DMS53 treated with DMSO at 0.1 percent for 48 hours (cell line): ENCODE measurements around the gene NAXD.
"Not testable (repeated sequence)": the region's sequence is repeated elsewhere in the genome, so short reads cannot be mapped to it uniquely, and the experiment has no call there.

Experiments
- DNase-seq: peaks from one replicate; lab custom pipeline; 2025; ENCODE audit not compliant: unreplicated experiment; lab: John Stamatoyannopoulos, UW

Gene NAXD

GRCh38 chr13:110593430-110594130 is 21.8 kb upstream of the NAXD start:
- DNase-seq = peak; percentile 16

- no peak for DNase-seq
These were observed 18.2 kb upstream of the NAXD start for GRCh38 chr13:110597041-110597689.

- no peak for DNase-seq
These were observed 15.0 kb upstream of the NAXD start for GRCh38 chr13:110600261-110600819.

- DNase-seq = no peak
These were observed 14.4 kb upstream of the NAXD start for GRCh38 chr13:110600980-110601379.

GRCh38 chr13:110605132-110605531 is 10.2 kb upstream of the NAXD start:
- no peak for DNase-seq

- not testable (repeated sequence) for DNase-seq
These were observed 9.1 kb upstream of the NAXD start for GRCh38 chr13:110606281-110606680.

- no peak for DNase-seq
These were observed 7.6 kb upstream of the NAXD start for GRCh38 chr13:110607675-110608224.

GRCh38 chr13:110610955-110611595 is 4.3 kb upstream of the NAXD start:
- DNase-seq = no peak

GRCh38 chr13:110615005-110615321 is 382 bp upstream of the NAXD start:
- no peak for DNase-seq

GRCh38 chr13:110616103-110617101 is 1.1 kb downstream of the NAXD start:
- no peak for DNase-seq

- DNase-seq = peak; percentile 0
These were observed 2.2 kb downstream of the NAXD start for GRCh38 chr13:110617321-110618072.

GRCh38 chr13:110618167-110618566 is 2.8 kb downstream of the NAXD start:
- DNase-seq = no peak

GRCh38 chr13:110618780-110619179 is 3.4 kb downstream of the NAXD start:
- no peak for DNase-seq

- no peak for DNase-seq
These were observed 5.3 kb downstream of the NAXD start for GRCh38 chr13:110620596-110620995.

GRCh38 chr13:110624766-110625756 is 9.7 kb downstream of the NAXD start:
- no peak for DNase-seq

GRCh38 chr13:110625771-110626321 is 10.5 kb downstream of the NAXD start:
- DNase-seq = no peak

GRCh38 chr13:110626521-110626920 is 11.2 kb downstream of the NAXD start:
- DNase-seq = no peak

GRCh38 chr13:110627351-110627750 is 12.0 kb downstream of the NAXD start:
- no peak for DNase-seq
